Activated CD4-positive, alpha-beta T cell treated with anti-CD3 and anti-CD28 coated beads, Interleukin-2, amount 10 ng/mL, durations not matched to agents 7 days and 5 days (primary cell): ENCODE data around the gene CACNA2D4. TPM values are rescaled to one million over a fixed set of nuclear protein-coding genes. Genes with fewer than 3 reads are reported as not detected.
A peak's percentile ranks its signal among the peaks of the same experiment; 100 is the strongest.

Source experiments
- CTCF ChIA-PET: fragments of 350-600 bp; sonication (Branson Sonifier 250); formaldehyde crosslinking; loops from one replicate; lab custom pipeline; 2021; ENCODE audit warnings: antibody characterized with exemption; lab: Charles Lee
- POLR2A ChIA-PET: fragments of 350-600 bp; sonication (Branson Sonifier 250); formaldehyde crosslinking; loops from one replicate; lab custom pipeline; 2021; ENCODE audit warnings: antibody characterized with exemption; lab: Charles Lee
- DNase-seq: peaks from one replicate; pipeline ENCODE4 v3.0.0-alpha.2; 2020
- H3K27ac Mint-ChIP-seq: one replicate; pipeline ENCODE4 v1.8.0; 2021; ENCODE audit warnings: mild to moderate bottlenecking, moderate library complexity, mixed read lengths
- H3K27me3 Mint-ChIP-seq: one replicate; pipeline ENCODE4 v1.8.0; 2021; ENCODE audit warnings: mixed read lengths
- H3K36me3 Mint-ChIP-seq: one replicate; pipeline ENCODE4 v1.8.0; 2021; ENCODE audit warnings: low read depth, mixed read lengths
- H3K4me1 Mint-ChIP-seq: one replicate; pipeline ENCODE4 v1.8.0; 2021; ENCODE audit warnings: mixed read lengths
- H3K4me3 Mint-ChIP-seq: one replicate; pipeline ENCODE4 v1.8.0; 2021; ENCODE audit warnings: mild to moderate bottlenecking, moderate library complexity, mixed read lengths
- H3K9me3 Mint-ChIP-seq: one replicate; pipeline ENCODE4 v1.8.0; 2021; ENCODE audit warnings: mixed read lengths
- total RNA-seq, 2 experiments: library from RNA; stranded (reverse); gene quantifications; one replicate each; pipeline ENCODE4 v1.2.3, GENCODE V29; 2021

The CACNA2D4 gene
- total RNA-seq, 2 experiments from 2014 or later: 12.9 to 16.4 TPM

GRCh38 chr12:1939801-1940607 is 21.6 kb upstream of the CACNA2D4 start:
- Mint-ChIP-seq H3K27ac (peak overlapping the region; percentile 78), H3K36me3 (peaks cover 18% of the 10 kb centered on the region), H3K9me3 (peaks cover under 1% of the 10 kb centered on the region), H3K4me3 (no peak overlapping the region), H3K4me1 (peaks cover 4% of the 10 kb centered on the region), H3K27me3 (no peaks in the 10 kb centered on the region)
- CTCF ChIA-PET: interaction anchor here (0.6 to 2.8 kb wide), 32 partner anchors 9 to 973 kb away, joined by 3 to 66 read pairs (median 4); partner anchors contain the start of gene CACNA2D4
- peak; percentile 91 for DNase-seq
- POLR2A ChIA-PET: interaction anchor here (0.7 to 0.8 kb wide), 2 partner anchors 144 to 1566 kb away, joined by 3 to 5 read pairs; no protein-coding TSS in a partner anchor

GRCh38 chr12:1939331-1939730 is 20.9 kb upstream of the CACNA2D4 start:
- H3K27ac Mint-ChIP-seq: no peak overlapping the region
- no peak overlapping the region for H3K4me3 Mint-ChIP-seq
- H3K9me3 Mint-ChIP-seq: no peaks in the 10 kb centered on the region
- H3K27me3 Mint-ChIP-seq: no peaks in the 10 kb centered on the region
- ChIA-PET CTCF (interaction anchor here (0.7 to 2.8 kb wide), 24 partner anchors 9 to 304 kb away, joined by 3 to 66 read pairs (median 6); partner anchors contain the start of gene CACNA2D4), POLR2A (interaction anchor here (0.7 kb wide), 1 partner anchor 1567 kb away, joined by 3 read pairs; no protein-coding TSS in a partner anchor)
- no peak for DNase-seq
- H3K36me3 Mint-ChIP-seq: peaks cover 12% of the 10 kb centered on the region
- H3K4me1 Mint-ChIP-seq: peaks cover 4% of the 10 kb centered on the region

GRCh38 chr12:1937481-1938224 is 19.2 kb upstream of the CACNA2D4 start:
- Mint-ChIP-seq H3K27ac (peak overlapping the region; percentile 54), H3K4me3 (no peak overlapping the region), H3K4me1 (peaks cover 4% of the 10 kb centered on the region), H3K36me3 (peaks cover 5% of the 10 kb centered on the region), H3K9me3 (no peaks in the 10 kb centered on the region), H3K27me3 (no peaks in the 10 kb centered on the region)
- DNase-seq: no peak
- CTCF ChIA-PET: interaction anchor here (0.6 to 2.8 kb wide), 2 partner anchors 282 to 284 kb away, joined by 3 to 22 read pairs; no protein-coding TSS in a partner anchor
- POLR2A ChIA-PET: no interaction called here

GRCh38 chr12:1936406-1937320 is 18.2 kb upstream of the CACNA2D4 start:
- H3K27ac Mint-ChIP-seq: no peak overlapping the region
- CTCF ChIA-PET: no interaction called here

GRCh38 chr12:1935700-1936378 is 17.4 kb upstream of the CACNA2D4 start:
- no peak overlapping the region for H3K4me3 Mint-ChIP-seq
- CTCF ChIA-PET: no interaction called here
- POLR2A ChIA-PET: no interaction called here
- no peaks in the 10 kb centered on the region for H3K9me3 Mint-ChIP-seq
- DNase-seq: no peak
- H3K36me3 Mint-ChIP-seq: peaks cover 2% of the 10 kb centered on the region
- peaks cover 4% of the 10 kb centered on the region for H3K4me1 Mint-ChIP-seq
- no peak overlapping the region for H3K27ac Mint-ChIP-seq
- H3K27me3 Mint-ChIP-seq: no peaks in the 10 kb centered on the region

More at GRCh38 chr12:1936406-1937320, 18.2 kb upstream of the CACNA2D4 start:
- Mint-ChIP-seq H3K9me3 (no peaks in the 10 kb centered on the region), H3K4me1 (peaks cover 4% of the 10 kb centered on the region), H3K27me3 (no peaks in the 10 kb centered on the region), H3K36me3 (peaks cover 5% of the 10 kb centered on the region), H3K4me3 (no peak overlapping the region)
- POLR2A ChIA-PET: no interaction called here
- DNase-seq: no peak

GRCh38 chr12:1935242-1935641 is 16.8 kb upstream of the CACNA2D4 start:
- Mint-ChIP-seq H3K4me3 (no peak overlapping the region), H3K27me3 (no peaks in the 10 kb centered on the region), H3K36me3 (no peaks in the 10 kb centered on the region), H3K9me3 (no peaks in the 10 kb centered on the region), H3K27ac (no peak overlapping the region), H3K4me1 (peaks cover 5% of the 10 kb centered on the region)
- CTCF ChIA-PET: no interaction called here
- no peak for DNase-seq
- POLR2A ChIA-PET: no interaction called here

GRCh38 chr12:1934831-1935230 is 16.4 kb upstream of the CACNA2D4 start:
- Mint-ChIP-seq H3K9me3 (no peaks in the 10 kb centered on the region), H3K27ac (no peak overlapping the region), H3K36me3 (no peaks in the 10 kb centered on the region), H3K4me3 (no peak overlapping the region), H3K27me3 (no peaks in the 10 kb centered on the region), H3K4me1 (peaks cover 5% of the 10 kb centered on the region)
- ChIA-PET CTCF (no interaction called here), POLR2A (no interaction called here)
- DNase-seq: no peak

- H3K4me3 Mint-ChIP-seq: no peak overlapping the region
- H3K27ac Mint-ChIP-seq: no peak overlapping the region
- CTCF ChIA-PET: interaction anchor here (0.9 kb wide), 1 partner anchor 18 kb away, joined by 3 read pairs; no protein-coding TSS in a partner anchor
- H3K36me3 Mint-ChIP-seq: no peaks in the 10 kb centered on the region
- no peaks in the 10 kb centered on the region for H3K27me3 Mint-ChIP-seq
- DNase-seq: no peak
- POLR2A ChIA-PET: no interaction called here
- H3K4me1 Mint-ChIP-seq: peaks cover 3% of the 10 kb centered on the region
- H3K9me3 Mint-ChIP-seq: no peaks in the 10 kb centered on the region
Measured at GRCh38 chr12:1934068-1934467, 15.6 kb upstream of the CACNA2D4 start.

- ChIA-PET CTCF (interaction anchor here (0.9 kb wide), 1 partner anchor 18 kb away, joined by 3 read pairs; no protein-coding TSS in a partner anchor), POLR2A (no interaction called here)
- Mint-ChIP-seq H3K4me1 (peaks cover 3% of the 10 kb centered on the region), H3K27me3 (no peaks in the 10 kb centered on the region), H3K27ac (no peak overlapping the region), H3K9me3 (no peaks in the 10 kb centered on the region), H3K36me3 (no peaks in the 10 kb centered on the region), H3K4me3 (no peak overlapping the region)
- DNase-seq: no peak
Measured at GRCh38 chr12:1933342-1934051, 15.0 kb upstream of the CACNA2D4 start.

GRCh38 chr12:1932264-1932777 is 13.9 kb upstream of the CACNA2D4 start:
- peaks cover 3% of the 10 kb centered on the region for H3K4me1 Mint-ChIP-seq
- H3K36me3 Mint-ChIP-seq: no peaks in the 10 kb centered on the region
- H3K9me3 Mint-ChIP-seq: no peaks in the 10 kb centered on the region
- no peak overlapping the region for H3K27ac Mint-ChIP-seq
- ChIA-PET POLR2A (no interaction called here), CTCF (no interaction called here)
- DNase-seq: no peak
- H3K27me3 Mint-ChIP-seq: no peaks in the 10 kb centered on the region
- H3K4me3 Mint-ChIP-seq: no peak overlapping the region

GRCh38 chr12:1931642-1932041 is 13.2 kb upstream of the CACNA2D4 start:
- H3K9me3 Mint-ChIP-seq: no peaks in the 10 kb centered on the region
- no peaks in the 10 kb centered on the region for H3K36me3 Mint-ChIP-seq
- peaks cover 3% of the 10 kb centered on the region for H3K4me1 Mint-ChIP-seq
- no peak for DNase-seq
- ChIA-PET POLR2A (no interaction called here), CTCF (interaction anchor here (1.4 to 1.7 kb wide), 2 partner anchors 8 to 19 kb away, joined by 3 to 9 read pairs; no protein-coding TSS in a partner anchor)
- H3K27ac Mint-ChIP-seq: no peak overlapping the region
- no peaks in the 10 kb centered on the region for H3K27me3 Mint-ChIP-seq
- no peak overlapping the region for H3K4me3 Mint-ChIP-seq
